IMR-90 (cell line): Measurements from ENCODE around the gene SLC35B3. TPM values are rescaled to one million over a fixed set of nuclear protein-coding genes. Genes with fewer than 3 reads are reported as not detected.
A peak's percentile ranks its signal among the peaks of the same experiment; 100 is the strongest.

Source experiments
- ATAC-seq: fragments of 200-7000 bp; cut with Tn5 transposase; 2 replicates; pipeline ENCODE4 v1.9.1; 2020; ENCODE audit warnings: low read depth, mild to moderate bottlenecking, moderate library complexity
- BruUV-seq: library from RNA; stranded (reverse); fragments of 400-500 nt; replicated peaks from 2 replicates; lab custom pipeline; 2021; lab: Mats Ljungman, UMichigan
- CTCF ChIA-PET: fragments of 300-600 bp; formaldehyde crosslinking; extraction: SDS; loops from one replicate; lab custom pipeline; 2021; ENCODE audit warnings: antibody characterized with exemption; lab: Yijun Ruan, JAX
- POLR2A ChIA-PET: fragments of 300-600 bp; sonication (Branson Sonifier 250); formaldehyde crosslinking; loops from one replicate; lab custom pipeline; 2022; ENCODE audit warnings: antibody characterized with exemption; ENCODE audit not compliant: unreplicated experiment; lab: Charles Lee
- DNase-seq: peaks from one replicate; pipeline ENCODE4 v3.0.0; 2013
- H2AFZ ChIP-seq: replicated peaks from 2 replicates; pipeline ENCODE3; 2013; ENCODE audit warnings: low read length, mild to moderate bottlenecking; ENCODE audit not compliant: poor library complexity
- H2AK5ac ChIP-seq: 2 replicates; pipeline ENCODE4 v1.6.1; 2013; ENCODE audit warnings: low read depth, low read length, inconsistent platforms
- H2AK9ac ChIP-seq: replicated peaks from 2 replicates; pipeline ENCODE3; 2013; ENCODE audit warnings: mild to moderate bottlenecking, low read depth, low read length, moderate library complexity; ENCODE audit not compliant: poor library complexity
- H2BK120ac ChIP-seq: 2 replicates; pipeline ENCODE4 v1.6.1; 2013; ENCODE audit warnings: low read depth, low read length, inconsistent platforms
- H2BK15ac ChIP-seq: 3 replicates; pipeline ENCODE4 v1.6.1; 2013; ENCODE audit warnings: low read depth, low read length, inconsistent platforms
- H2BK20ac ChIP-seq: 2 replicates; pipeline ENCODE4 v1.6.1; 2013; ENCODE audit warnings: low read depth, mild to moderate bottlenecking, inconsistent platforms, low read length, moderate library complexity
- H2BK5ac ChIP-seq: 2 replicates; pipeline ENCODE4 v1.6.1; 2013; ENCODE audit warnings: mild to moderate bottlenecking, low read depth, low read length, inconsistent platforms; ENCODE audit not compliant: poor library complexity, severe bottlenecking
- H3K14ac ChIP-seq: replicated peaks from 2 replicates; pipeline ENCODE4 v1.6.1; 2013; ENCODE audit warnings: low read depth, low read length, inconsistent platforms
- H3K18ac ChIP-seq: 2 replicates; pipeline ENCODE4 v1.6.1; 2013; ENCODE audit warnings: low read depth, low read length, control low read depth
- H3K23ac ChIP-seq: 2 replicates; pipeline ENCODE4 v1.6.1; 2013; ENCODE audit warnings: low read depth, low read length, inconsistent platforms
- H3K27ac ChIP-seq: 2 replicates; pipeline ENCODE4 v1.5.1; 2013; ENCODE audit warnings: mild to moderate bottlenecking, control low read depth, low read length; ENCODE audit not compliant: insufficient read depth
- H3K27me3 ChIP-seq: 2 replicates; pipeline ENCODE4 v1.6.1; 2013; ENCODE audit warnings: low read length; ENCODE audit not compliant: control insufficient read depth, insufficient read depth
- H3K36me3 ChIP-seq: 2 replicates; pipeline ENCODE4 v1.6.1; 2013; ENCODE audit warnings: low read length, mixed read lengths; ENCODE audit not compliant: control insufficient read depth, insufficient read depth
- H3K4ac ChIP-seq: 2 replicates; pipeline ENCODE4 v1.6.1; 2013; ENCODE audit warnings: low read depth, low read length, inconsistent platforms
- H3K4me1 ChIP-seq: 2 replicates; pipeline ENCODE4 v1.6.1; 2013; ENCODE audit warnings: low read length, mixed read lengths; ENCODE audit not compliant: control insufficient read depth, insufficient read depth
- H3K4me2 ChIP-seq: 2 replicates; pipeline ENCODE4 v1.6.1; 2013; ENCODE audit warnings: low read depth, mild to moderate bottlenecking, control low read depth, low read length, moderate library complexity
- H3K4me3 ChIP-seq: 2 replicates; pipeline ENCODE4 v1.5.1; 2013; ENCODE audit warnings: low read depth, mild to moderate bottlenecking, control low read depth, low read length, moderate library complexity; ENCODE audit not compliant: insufficient read depth
- H3K56ac ChIP-seq: 2 replicates; pipeline ENCODE4 v1.6.1; 2013; ENCODE audit warnings: low read length, inconsistent platforms; ENCODE audit not compliant: insufficient read depth; ENCODE audit errors: extremely low read depth
- H3K79me1 ChIP-seq, 2 experiments: 2 replicates each; pipeline ENCODE4 v1.6.1; 2013; ENCODE audit warnings: low read length in 2 of 2, inconsistent platforms in 1 of 2, low read depth in 1 of 2
- H3K9ac ChIP-seq: 2 replicates; pipeline ENCODE4 v1.6.1; 2013; ENCODE audit warnings: low read depth, low read length, control low read depth
- H3K9me1 ChIP-seq: 2 replicates; pipeline ENCODE4 v1.6.1; 2013; ENCODE audit warnings: low read length, inconsistent platforms; ENCODE audit not compliant: insufficient read depth
- H3K9me3 ChIP-seq: 2 replicates; pipeline ENCODE4 v1.6.1; 2013; ENCODE audit warnings: low read length; ENCODE audit not compliant: control insufficient read depth, insufficient read depth
- H4K20me1 ChIP-seq: 2 replicates; pipeline ENCODE4 v1.6.1; 2013; ENCODE audit warnings: low read length, inconsistent platforms; ENCODE audit not compliant: insufficient read depth
- H4K5ac ChIP-seq: 2 replicates; pipeline ENCODE4 v1.6.1; 2013; ENCODE audit warnings: mild to moderate bottlenecking, low read depth, low read length, control low read depth
- H4K8ac ChIP-seq, 2 experiments: 2 replicates each; pipeline ENCODE4 v1.6.1; 2013; ENCODE audit warnings: low read depth in 2 of 2, low read length in 2 of 2, control low read depth in 1 of 2, inconsistent platforms in 1 of 2
- H4K91ac ChIP-seq: 2 replicates; pipeline ENCODE4 v1.6.1; 2013; ENCODE audit warnings: low read depth, low read length, inconsistent platforms; ENCODE audit not compliant: insufficient read depth
- BHLHE40 ChIP-seq: fragments of 150-350 bp; IDR thresholded peaks from 2 replicates; pipeline ENCODE4 v1.6.1; 2016; ENCODE audit warnings: mild to moderate bottlenecking, low read depth, low read length
- CEBPB ChIP-seq: IDR thresholded peaks from 2 replicates; pipeline ENCODE4 v1.6.1; 2012; ENCODE audit warnings: low read depth, low read length, improper control_type of control experiment
- CTCF ChIP-seq: conservative IDR thresholded peaks from 2 replicates; pipeline ENCODE4 v1.5.1; 2012; ENCODE audit warnings: mild to moderate bottlenecking, low read depth, low read length, improper control_type of control experiment
- RAD21 ChIP-seq: IDR thresholded peaks from 2 replicates; pipeline ENCODE4 v1.6.1; 2012; ENCODE audit warnings: low read length, improper control_type of control experiment
- SMC3 ChIP-seq: fragments of 150-350 bp; IDR thresholded peaks from 2 replicates; pipeline ENCODE4 v1.6.1; 2016; ENCODE audit warnings: low read depth, mild to moderate bottlenecking, antibody characterized with exemption, low read length, moderate library complexity
- WGBS, 2 experiments: methylation state at CpG; one replicate each; pipeline versions ENCODE4 v1.1.5 to v1.1.7; 2013; ENCODE audit warnings: missing lambda C conversion rate in 2 of 2; ENCODE audit not compliant: insufficient read length in 1 of 2; ENCODE audit errors: extremely low coverage in 2 of 2; 5-methylcytosine and 5-hydroxymethylcytosine counted together
- dilution Hi-C: fragments of 300-500 bp; cut with HindIII; formaldehyde crosslinking; loops from one replicate; pipeline ENCODE4 v1.14.3; 2018; ENCODE audit warnings: low sequenced_read_pairs; ENCODE audit not compliant: unreplicated experiment
- in situ Hi-C: fragments of 300-500 bp; cut with MboI; formaldehyde crosslinking; loops from 3 replicates; pipeline ENCODE4 v1.14.3; 2019; ENCODE audit warnings: low sequenced_read_pairs, inconsistent platforms, mixed read lengths
- intact Hi-C: fragments of 100-400 bp; cut with micrococcal nuclease; formaldehyde crosslinking; loops from 2 replicates; pipeline ENCODE4 v1.10.0; 2022
- polyA plus RNA-seq, 3 experiments: library from polyadenylated mRNA; depleted of rRNA; stranded (reverse); fragments of >200 nt; gene quantifications; 2 replicates each; pipeline ENCODE4 v1.2.3, GENCODE V29; 2012; ENCODE audit warnings: low replicate concordance in 1 of 3
- total RNA-seq: library from RNA; depleted of rRNA; stranded (reverse); fragments of >200 nt; gene quantifications from 2 replicates; pipeline ENCODE4 v1.2.3, GENCODE V29; 2012

Gene SLC35B3
- total and polyA plus RNA-seq, 2 of the 4 experiments (the other 2 are of a cell fraction) = 19.0 to 21.1 TPM

- no peak overlapping the region for H3K4me3 ChIP-seq
Measured at GRCh38 chr6:8432614-8433013, 2.7 kb downstream of the SLC35B3 start.

More at GRCh38 chr6:8432614-8433013, 2.7 kb downstream of the SLC35B3 start:
- Histone ChIP-seq H3K23ac (peak overlapping the region; percentile 44; the same call in 1 of the 2 replicates), H3K14ac (no peak overlapping the region), H3K56ac (no peak overlapping the region), H4K91ac (no peak overlapping the region), H3K79me1 (peaks cover 15 to 33% of the 10 kb centered on the region in 2 experiments; a peak in 3 of 4 replicates), H3K9ac (no peak overlapping the region), H2BK20ac (no peak overlapping the region), H3K4me2 (peak overlapping the region; percentile 96), H3K27ac (no peak overlapping the region), H2BK5ac (no peak overlapping the region), H3K27me3 (no peaks in the 10 kb centered on the region), H4K8ac (no peak overlapping the region), H2BK15ac (no peak overlapping the region), H3K9me1 (no peaks in the 10 kb centered on the region), H2AK5ac (no peak overlapping the region), H3K9me3 (no peaks in the 10 kb centered on the region), H2AK9ac (no peak overlapping the region), H3K4me1 (peaks cover 11% of the 10 kb centered on the region; the same call in 1 of the 2 replicates), H3K18ac (no peak overlapping the region), H2AFZ (no peak overlapping the region), H3K4ac (no peak overlapping the region), H2BK120ac (no peak overlapping the region), H4K20me1 (peaks cover 5% of the 10 kb centered on the region; the same call in 1 of the 2 replicates), H3K36me3 (peaks cover 6% of the 10 kb centered on the region; the same call in 1 of the 2 replicates), H4K5ac (no peak overlapping the region)
- no TSS peak for BruUV-seq
- CTCF ChIA-PET = interaction anchor here (0.6 to 0.9 kb wide), 2 partner anchors 32 to 348 kb away, joined by 3 read pairs; no protein-coding TSS in a partner anchor
- dilution Hi-C loops = no loop called here
- in situ Hi-C loops = loop anchor here (25.0 kb wide), 1 partner anchor 1980 kb away; the partner anchor contains the start of gene TFAP2A
- TF ChIP-seq SMC3 (no peak), BHLHE40 (no peak), RAD21 (no peak), CEBPB (no peak), CTCF (no peak)
- WGBS, 2 experiments = no CpG with 5 or more reads among the region's 2 CpGs
- DNase-seq = peak; percentile 6
- ATAC-seq = no peak
- intact Hi-C loops = no loop called here
- POLR2A ChIA-PET = no interaction called here
